GM19193 (cell line): ENCODE data around the gene ZBBX.

Experiments used
- POLR2A ChIP-seq: IDR thresholded peaks from 4 replicates; pipeline ENCODE4 v1.6.1; 2011; ENCODE audit not compliant: insufficient read depth, insufficient read length; ENCODE audit errors: extremely low read depth

ZBBX gene

GRCh38 chr3:167380004-167380689 lies at the start of gene ZBBX:
ZBBX (minus strand) TSS chr3:167380297; CDS start chr3:167372901, 7,396 bp downstream.
- no peak for TF ChIP-seq POLR2A

- no peak for TF ChIP-seq POLR2A
Observed at GRCh38 chr3:167409611-167410010, 29.5 kb upstream of the ZBBX start.

GRCh38 chr3:167406876-167407492 lies 26.9 kb upstream of the ZBBX start:
- TF ChIP-seq POLR2A: no peak

- TF ChIP-seq POLR2A: no peak
Observed at GRCh38 chr3:167397826-167398225, 17.7 kb upstream of the ZBBX start.

DNA sequence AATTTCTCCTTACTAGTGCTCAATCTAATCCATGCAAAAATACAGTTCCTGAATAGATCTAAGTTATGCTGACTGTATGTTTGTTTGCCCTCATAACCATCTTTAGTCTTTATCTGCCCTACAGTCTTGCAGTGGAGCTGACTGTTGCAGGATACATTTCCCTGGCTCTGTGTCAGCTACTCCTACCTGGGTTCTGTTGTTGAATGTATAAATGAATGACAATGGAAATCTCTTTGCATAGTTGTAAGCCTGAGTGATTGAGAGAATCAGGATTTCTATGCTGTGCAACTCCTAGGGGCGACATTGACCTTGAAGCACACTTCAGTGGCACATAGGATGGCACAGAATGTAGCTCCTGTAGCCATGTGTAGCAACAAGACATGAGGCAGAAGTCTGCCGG lies 16.0 kb upstream of the ZBBX start:
- TF ChIP-seq POLR2A: no peak

GRCh38 chr3:167394003-167394402 lies 13.9 kb upstream of the ZBBX start:
- no peak for TF ChIP-seq POLR2A

DNA sequence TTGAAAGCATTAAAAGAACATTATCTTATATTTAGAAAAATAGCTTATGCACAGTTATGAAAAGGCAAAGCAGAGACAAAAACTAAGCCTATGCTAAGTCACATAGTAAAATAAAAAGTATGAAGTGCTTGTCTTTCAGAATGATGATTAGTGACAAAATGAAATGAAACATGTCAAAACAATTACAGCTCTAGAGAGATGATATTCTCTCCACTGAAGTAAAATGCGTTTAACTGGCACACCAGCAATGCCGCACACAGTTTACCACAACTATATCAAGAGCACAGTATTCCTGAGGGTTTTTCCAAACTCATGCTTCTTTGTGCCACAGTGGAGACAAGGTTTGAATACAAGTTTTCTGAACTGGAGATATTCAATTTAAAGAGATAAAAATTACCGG lies 2.1 kb upstream of the ZBBX start:
- TF ChIP-seq POLR2A: no peak

GRCh38 chr3:167375478-167375877 lies 4.6 kb downstream of the ZBBX start:
- TF ChIP-seq POLR2A: no peak

DNA sequence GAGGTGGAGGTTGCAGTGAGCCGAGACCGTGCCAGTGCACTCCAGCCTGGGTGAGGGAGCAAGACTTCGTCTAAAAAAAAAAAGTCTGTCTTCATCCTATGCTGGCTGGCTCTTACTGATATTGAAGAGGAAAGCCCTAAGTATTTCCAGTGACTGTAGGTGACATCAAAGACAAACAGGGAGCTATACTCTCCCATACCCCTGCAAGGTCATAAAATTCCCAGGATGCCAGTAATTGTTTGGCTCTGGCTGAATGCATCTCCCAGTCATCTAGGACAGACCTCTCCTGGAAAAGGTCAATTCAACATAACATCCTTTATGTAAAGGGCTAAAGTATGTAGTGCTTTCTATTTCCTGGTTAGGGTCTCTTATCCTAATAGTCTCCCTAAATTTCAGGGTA lies 8.0 kb downstream of the ZBBX start:
- TF ChIP-seq POLR2A: no peak

GRCh38 chr3:167361948-167362347 lies 18.1 kb downstream of the ZBBX start:
- TF ChIP-seq POLR2A: no peak

DNA sequence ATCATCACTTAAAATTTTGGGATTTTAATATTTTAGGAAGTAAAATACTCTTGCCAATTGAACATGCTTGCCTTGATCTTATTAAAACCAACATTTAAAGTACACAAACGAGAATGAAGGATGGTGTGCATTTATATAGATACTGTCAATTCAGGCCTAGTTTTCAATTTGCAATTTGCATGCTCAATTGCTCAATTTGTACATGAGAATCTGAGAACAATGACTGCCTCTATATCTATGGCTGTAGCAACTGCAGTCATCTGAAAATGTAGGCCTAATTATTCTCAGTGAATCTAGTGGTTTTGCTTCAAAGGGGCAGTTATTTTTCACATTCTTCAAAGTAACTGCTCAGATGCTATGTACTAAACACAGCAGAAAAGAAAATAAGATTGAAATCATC lies 18.8 kb downstream of the ZBBX start:
- no peak for TF ChIP-seq POLR2A

- no peak for TF ChIP-seq POLR2A
Observed at GRCh38 chr3:167355446-167355845, 24.7 kb downstream of the ZBBX start.

- no peak for TF ChIP-seq POLR2A
Observed at GRCh38 chr3:167354751-167355150, 25.3 kb downstream of the ZBBX start.

DNA sequence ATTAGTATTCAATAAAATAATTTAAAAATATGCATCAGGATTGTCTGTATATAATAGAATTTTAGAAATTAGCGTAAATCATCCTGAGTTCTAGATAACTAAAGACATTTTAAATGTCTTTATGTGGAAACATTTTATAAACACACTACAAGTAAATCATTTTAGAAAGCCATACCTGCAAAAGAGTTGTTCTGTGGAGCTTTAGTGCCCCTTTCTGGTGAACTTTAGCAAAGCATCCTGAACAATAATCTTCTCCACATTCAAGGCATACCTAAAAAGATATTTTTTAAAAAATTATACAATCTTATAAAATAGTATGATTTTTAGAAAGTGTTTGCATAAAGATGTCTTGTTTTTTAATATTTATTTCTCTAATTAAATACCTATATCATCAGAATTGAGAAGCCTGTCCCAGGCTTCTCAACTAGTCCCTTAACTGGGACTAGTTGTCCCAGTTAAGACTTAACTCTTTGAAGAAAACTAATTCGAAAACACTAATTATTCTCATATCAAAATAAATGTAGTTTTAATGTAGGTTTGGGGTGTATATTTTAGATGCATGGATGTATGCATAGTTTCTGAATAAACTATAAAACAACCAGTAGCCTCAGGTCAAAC lies 29.7 kb downstream of the ZBBX start:
- no peak for TF ChIP-seq POLR2A

- no peak for TF ChIP-seq POLR2A
Observed at GRCh38 chr3:167346171-167346570, 33.9 kb downstream of the ZBBX start.
